Stromal cell of bone marrow (primary cell): ENCODE results near the gene SATB2.

Source experiments
- DNase-seq: peaks from one replicate; pipeline ENCODE4 v3.0.0-alpha.2; 2012; ENCODE audit warnings: low read depth

SATB2 gene

DNA sequence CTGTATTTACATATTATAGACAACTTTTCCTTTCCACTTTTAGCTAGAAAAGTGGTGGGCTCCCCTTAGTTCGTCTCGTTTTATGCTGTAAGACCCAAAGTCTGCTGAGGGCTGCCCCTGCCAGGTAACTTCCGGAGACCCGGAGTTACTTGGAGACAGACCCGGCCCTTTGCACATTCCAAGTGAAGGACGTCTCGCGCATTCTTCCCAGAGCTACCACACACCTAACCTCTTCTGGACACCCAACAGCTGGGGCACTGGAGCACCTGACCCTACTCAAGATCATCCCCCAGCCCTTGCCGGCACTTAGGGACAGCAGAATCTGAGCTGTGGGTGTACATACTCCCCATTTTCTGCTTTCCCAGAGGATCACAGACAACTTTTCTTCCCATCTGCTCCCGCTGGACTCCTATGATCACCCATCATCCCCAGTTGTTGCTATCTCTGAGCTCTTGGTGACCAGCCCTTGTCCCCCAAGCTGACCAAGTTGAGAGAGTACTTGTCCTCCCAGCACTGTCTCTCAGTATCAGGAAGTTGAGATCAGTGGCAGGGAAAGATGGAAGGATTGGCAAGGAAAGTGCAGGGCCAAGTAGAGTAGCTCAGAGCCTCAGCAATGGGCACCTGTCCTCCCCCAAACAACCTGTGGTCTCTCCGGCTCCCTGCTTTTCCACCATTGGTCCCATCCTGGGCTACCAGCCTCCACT lies 8.4 kb upstream of the SATB2 start:
- no peak for DNase-seq

DNA sequence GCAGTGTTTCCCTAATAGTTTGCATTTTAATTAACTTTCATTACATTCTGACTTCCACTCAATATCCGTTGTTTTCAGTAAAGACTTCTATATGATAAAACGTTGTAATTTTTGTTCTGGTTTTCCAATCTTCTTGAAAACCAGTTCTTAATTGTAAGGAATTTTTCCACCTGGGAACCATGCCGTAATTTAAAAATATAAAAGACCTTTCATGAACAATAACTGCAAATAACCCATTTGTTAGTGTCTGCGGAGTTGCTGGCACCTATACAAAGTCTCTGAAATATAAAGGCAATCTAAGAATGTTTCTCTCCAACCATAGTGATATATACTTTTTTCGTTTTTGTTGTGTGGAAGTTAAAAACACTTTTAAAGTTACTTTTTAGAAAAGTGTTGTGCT lies 7.7 kb upstream of the SATB2 start:
- no peak for DNase-seq

DNA sequence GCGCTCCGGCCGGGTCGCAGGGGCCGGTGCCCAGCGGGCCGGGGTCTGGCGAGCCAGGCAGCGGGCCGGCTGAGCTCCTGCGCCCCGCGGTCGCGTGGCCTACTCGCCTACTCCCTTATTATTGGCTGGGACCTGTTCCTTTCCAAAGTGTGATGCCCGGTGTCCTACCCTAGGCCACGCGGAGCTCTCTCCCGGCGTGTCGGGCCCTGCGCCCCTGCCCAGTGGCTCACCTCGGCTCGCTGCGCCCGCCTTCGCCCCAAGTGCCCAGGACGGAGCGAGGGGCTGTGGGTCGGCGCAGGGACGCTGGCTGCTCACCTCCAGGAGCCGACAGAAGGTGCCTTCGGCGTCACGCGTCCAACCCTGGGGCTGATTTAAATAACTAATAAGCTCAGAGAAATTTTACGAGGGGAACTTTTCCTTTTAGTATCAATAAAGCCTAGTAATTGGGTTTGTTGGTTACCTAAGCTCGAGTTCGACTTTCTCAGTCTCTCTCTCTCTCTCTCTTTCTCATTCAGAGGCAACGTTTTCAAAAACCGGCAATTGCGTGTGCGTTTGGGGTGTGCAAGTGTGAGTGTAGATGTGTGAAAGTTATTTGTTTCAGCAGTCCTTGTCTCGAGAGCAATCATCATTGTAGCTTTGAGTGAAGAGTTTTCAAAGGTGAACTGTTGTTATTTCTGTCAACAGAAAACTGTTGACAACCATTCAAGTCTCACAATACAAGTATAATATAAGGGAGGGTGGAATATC lies 7.0 kb upstream of the SATB2 start:
- no peak for DNase-seq

DNA sequence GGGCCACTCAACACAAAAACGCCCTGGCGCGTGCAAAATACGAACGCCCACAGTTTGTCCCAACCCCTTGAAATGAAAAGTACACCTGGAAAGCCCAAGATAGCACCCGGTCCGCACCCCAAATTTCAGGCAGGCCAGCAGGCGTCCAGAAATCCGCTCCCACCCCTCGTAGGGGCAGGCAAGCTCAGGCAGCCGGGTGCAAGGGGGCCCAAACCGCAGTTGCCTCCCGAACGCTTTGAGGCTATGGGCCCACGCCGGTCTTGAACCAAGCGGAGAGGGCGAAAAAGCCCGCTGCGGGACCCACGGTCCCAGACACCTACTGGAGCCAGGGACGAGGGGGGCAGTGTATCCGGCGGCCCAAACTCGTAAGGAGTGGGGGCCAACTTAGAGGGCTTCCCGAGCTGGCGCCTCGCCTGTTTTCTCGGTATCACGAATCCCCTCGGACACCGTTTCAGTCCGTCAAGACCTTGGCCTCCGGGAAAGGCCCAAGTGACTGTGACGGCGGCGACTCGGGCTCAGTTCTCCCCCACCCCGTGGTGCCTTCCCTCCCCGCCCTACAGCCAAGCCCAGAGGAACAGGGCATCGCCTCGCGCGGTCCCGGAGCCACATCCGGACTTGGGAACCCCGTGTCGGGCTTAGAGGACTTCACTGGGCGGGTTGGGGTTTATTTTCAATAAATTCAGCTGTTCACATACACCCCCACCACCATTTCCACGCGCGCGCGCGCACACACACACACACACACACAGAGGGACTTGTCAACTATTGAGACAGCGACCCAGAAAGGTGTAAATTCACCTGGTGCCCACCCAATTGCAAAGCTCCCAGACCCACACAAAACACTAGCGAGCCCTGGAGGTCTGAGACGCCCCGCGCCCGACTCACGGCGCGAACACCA lies 6.2 kb upstream of the SATB2 start:
- DNase-seq = no peak

DNA sequence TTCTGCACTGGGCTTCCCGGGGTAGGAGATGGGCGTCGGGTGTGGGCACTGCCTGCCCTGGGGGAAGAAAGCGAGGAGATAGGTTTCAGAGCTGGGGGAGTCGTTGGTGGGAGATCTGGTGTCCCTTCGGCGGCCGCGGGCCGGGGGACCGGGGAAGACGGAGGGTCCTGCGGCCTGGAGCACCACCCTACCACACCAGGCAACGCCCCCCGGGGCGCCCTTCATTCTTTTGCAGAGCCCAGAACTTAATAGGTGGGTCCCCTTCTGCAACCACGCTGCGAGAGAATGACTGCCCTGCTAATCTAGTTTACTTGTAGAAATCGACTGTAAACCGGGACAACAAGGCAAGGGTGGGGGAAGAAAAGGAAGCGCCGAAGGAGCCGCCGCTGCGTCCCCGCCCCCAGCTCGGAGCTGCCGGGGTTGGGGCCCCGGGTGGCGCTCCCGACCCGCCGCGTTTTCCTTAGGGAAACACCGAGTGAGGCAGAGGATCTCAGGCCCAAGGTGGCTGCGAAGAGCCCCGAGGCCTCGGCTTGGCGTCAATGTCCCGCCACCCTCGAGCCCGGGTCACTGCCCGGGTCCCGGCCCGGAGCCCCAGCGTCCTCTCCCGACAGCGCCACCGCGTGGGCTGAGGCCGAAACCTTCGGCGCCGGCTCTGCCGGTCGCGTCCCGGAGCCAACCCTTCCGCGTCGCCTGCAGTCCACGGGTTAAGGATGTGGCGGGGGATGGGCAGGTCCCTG lies 5.4 kb upstream of the SATB2 start:
- DNase-seq = no peak

DNA sequence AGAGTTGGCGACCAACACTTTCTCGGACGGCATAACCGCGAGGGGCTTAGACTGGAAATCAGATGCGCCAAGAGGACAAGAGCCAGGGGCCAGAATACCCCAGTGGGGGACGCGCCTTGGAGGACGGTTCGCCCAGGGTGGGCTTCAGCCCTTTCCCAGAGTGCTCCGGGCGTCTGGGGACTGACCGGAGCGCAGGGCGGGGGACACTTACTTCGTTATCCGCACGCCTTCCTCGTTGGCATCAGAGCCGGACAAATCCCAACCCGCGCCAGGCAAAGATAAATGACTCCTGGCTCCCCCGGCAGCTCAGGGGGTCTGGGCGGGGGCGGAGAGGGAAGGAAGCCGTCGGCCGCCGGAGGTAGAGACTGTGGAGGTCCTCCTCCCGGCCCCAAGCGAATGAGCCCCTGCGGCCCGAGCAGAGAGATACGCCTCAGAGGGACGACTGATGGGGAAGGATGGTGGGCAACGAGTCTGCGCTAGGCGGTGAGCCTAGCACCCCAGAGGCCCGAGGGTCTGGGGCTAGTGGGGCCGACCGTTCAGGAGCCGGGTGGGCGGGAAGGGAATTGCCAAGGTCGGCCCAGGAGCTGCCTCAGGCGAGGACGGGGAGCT lies 4.7 kb upstream of the SATB2 start:
- DNase-seq = no peak

DNA sequence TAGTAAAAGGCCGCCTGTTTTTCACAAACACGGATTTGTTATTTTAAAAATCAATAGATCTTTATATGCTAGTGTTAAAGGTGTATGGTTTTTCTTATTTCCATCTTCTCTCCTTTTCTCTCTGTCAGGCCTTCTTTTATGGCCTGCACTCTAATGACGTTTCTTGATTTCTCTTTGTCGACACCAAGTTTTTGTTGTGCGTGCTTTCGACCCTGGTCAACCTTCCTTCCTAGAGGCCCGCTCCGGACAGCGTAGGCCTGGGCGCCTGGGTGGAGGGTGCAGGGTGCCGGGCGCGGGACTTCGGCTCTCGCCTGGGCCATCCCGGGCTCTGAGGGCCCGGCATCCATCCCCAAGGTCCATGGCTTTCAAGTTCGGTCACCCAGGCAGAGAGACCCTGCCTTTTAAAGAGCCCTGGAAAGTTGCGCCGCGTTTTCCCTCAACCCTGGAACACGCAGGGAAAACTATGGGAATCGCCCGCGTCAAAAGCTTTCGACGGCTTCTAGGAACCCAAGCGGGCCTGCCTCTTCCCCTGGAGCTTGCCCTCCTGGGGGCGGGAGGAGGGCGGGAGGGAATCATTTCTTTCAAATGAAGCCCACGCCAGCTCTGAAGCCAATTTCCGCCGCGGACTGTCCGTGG lies 4.1 kb upstream of the SATB2 start:
- DNase-seq = no peak

DNA sequence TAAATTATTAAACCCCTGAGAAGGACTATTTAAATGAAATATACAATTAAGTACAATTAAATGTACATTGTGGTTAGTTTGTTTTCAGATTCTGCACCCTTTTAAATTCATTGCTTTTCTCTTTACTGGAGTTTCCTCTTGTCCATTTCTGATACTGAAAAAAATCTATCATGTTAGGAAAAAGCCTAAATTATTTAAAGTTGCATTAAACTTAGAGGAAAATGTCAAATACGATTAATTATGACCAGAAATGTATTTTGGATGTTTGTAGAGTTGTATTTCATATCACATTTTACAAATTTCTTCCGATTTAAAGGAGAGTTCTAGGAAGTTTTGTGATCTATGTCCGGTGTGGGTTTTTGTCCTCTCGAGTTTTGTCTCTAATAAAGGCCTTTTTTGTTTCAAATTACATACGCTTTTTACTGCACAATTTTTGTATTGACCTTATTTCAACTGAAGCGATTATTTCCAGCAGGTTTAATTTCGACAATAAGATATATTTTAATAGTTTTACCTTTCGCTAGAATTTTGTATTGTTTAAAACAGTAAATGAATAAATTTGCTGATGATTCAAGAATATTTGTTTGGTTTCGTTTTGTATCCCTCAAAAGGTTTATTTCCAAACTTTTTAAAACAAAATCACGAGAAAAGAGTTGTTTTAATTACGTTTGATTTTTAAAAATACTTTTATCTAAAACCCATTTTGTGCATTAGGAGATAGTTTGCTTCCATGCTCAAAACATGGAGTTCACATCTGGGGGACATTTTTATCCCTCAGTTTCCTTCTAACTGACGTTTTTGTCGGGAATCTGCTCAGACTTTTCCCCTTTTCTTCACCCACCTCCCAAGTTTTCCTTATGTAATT lies 3.3 kb upstream of the SATB2 start:
- DNase-seq = no peak

DNA sequence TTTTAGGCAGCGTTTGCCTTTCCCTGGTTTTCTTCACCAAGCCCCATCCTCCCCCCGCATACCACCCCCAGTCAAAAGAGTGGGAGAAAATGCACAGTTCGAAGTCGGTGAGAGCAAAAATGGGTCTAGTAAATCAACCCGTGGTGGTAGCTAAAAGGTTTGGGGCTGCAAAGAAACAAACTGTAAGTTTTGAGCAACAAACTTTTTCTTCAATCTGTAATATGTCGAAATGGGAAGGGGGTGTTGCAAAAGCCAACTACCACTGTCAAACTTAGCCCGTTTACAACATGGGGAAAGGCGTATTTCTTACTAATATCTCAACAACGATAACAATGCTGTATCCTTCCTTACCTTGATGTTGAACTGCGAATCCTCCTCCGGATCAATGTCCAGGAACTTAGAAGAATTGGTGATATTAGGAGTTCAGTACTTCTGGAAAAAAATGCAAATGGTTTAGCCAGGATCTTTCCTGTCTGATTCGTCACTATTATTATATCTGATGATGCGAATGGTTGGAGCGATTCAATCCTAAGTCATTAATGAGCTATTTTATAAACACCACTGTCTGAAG lies 2.4 kb upstream of the SATB2 start:
- DNase-seq = no peak

DNA sequence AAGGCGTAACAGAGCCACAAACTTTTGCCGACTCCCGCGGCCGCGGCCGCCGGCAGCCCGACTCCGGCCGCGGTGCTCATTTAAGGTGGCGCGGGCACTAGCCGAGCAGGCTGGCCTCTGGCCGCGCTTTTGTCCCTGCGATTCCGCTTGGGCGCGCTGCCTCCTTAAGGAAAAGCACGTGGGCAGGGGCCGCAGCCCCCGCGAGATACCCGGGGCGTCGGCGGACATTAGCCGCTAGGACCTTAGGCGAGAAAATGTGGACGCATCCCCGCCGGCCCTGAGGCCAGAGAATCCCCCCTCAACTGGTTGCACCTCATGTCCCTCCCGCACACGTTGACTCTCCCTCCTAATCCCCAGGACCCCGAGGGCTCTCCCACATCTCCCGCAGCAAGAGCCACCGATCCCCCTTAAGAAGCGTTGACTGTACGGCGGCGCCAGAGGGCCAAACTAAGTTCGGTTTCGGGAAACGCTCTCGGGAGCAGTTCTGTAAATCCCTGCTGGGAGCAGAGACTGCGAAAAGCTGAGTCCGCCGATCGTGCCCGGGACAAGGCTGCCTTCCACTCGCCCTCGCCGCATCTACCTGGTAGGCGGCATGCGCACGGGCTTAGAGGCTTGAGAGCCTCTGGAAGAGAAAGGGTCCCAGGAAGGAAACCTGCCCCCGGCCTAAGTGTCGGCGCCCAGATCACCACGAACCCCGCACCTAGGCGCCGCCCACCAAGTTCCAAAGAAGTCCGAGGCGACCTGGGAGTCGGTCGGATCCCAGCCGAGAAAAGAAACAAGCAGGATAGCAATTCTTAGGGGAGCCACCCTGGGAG lies 1.8 kb upstream of the SATB2 start:
- peak; percentile 92 for DNase-seq

DNA sequence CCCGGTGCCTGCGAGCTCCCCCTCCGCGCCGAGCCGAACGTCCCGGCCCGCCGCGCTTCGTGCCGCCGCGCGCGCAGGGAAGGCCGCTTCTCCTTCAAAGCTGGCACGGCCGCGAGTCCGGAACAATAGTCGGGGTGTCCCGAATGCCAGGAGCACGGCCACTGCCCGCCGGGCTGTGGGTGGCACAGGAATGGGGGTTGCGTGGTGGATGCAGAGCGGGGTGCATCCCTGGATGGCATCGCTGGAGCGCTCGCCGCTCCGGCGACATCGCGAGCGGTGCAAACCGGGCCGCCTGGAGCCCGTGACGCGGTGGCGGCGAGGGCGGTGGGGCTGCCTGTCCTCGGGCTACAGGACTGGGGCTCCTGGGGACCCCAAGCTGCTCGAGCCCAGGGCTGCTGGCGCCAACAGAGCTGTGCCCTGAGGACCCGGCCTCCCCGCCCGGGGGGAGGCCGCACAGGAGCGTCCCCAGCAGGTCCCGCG lies 1.1 kb upstream of the SATB2 start:
- no peak for DNase-seq

DNA sequence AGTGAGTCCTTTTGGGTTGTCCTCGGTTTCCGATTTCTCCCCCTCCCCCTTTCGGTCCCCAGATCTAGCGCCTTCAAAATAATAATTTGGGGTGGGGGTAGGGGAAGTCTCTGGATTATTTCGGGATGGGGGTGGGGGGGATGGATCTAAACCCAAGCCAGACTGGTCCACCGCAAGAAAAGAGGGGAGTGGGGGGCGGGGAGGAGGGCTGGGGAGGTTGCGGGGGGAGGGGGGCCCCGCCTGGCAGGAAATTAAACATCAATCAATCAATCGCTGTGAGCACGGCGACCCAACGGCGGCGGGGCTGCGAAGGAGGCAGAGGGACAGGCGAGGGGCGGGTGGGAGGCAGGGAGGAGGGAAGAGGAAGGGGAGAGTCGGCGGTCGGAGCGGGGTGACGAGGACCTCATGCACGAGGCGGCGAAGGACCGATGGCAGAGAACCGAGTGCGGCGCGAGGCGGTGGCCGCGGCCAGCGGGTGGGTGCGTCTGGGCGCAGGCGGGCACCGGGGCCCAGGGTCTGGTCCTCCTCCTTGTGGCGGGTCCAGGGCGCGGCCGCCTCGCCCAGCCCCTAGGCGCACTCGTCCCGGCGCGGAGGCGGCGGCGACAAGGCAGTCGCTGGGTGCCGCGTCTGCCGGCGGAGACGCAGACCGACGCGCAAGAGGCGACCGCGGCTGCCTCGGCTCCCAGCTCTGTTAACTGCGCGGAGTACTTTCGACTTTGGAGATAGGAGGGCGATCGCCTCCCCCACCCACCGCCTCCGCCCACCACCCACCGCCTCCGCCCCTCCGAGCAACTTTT lies 468 bp upstream of the SATB2 start:
- DNase-seq = no peak

DNA sequence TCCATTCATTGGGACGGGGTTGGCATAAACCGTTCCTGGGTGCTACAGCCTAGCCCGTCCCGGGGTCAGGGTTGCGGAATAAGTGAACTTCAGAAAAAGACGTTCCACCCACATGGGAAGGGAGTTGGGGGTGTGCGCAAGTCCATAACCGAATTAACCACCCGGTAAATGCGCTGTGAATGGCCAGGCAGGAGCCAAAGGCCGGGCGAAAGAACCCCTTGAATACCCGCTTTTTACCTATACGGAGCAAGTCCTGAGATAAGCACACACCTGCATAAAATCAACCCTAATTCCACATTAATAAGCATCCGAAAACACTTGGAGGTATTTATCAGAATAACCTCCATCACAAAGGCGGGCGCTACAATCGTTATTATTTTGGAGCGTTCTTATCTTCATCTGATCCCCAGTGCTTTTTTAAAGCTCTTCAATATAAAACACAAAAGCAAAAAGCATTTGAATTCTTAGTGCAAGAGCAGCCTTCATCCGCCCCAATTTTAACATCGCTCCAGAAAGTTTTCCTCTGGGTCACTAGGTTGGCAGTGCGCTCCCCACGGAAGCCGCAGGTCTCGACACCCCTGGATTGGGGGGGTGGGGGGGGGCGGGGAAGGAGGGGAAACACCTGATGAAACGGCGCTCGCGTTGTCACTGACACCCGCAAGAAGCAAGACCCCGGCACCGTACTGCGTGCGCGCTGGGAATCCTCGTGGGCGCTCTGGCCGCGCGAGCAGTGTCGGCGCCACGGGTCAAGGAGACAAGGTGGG lies 1.2 kb downstream of the SATB2 start:
- DNase-seq = no peak

DNA sequence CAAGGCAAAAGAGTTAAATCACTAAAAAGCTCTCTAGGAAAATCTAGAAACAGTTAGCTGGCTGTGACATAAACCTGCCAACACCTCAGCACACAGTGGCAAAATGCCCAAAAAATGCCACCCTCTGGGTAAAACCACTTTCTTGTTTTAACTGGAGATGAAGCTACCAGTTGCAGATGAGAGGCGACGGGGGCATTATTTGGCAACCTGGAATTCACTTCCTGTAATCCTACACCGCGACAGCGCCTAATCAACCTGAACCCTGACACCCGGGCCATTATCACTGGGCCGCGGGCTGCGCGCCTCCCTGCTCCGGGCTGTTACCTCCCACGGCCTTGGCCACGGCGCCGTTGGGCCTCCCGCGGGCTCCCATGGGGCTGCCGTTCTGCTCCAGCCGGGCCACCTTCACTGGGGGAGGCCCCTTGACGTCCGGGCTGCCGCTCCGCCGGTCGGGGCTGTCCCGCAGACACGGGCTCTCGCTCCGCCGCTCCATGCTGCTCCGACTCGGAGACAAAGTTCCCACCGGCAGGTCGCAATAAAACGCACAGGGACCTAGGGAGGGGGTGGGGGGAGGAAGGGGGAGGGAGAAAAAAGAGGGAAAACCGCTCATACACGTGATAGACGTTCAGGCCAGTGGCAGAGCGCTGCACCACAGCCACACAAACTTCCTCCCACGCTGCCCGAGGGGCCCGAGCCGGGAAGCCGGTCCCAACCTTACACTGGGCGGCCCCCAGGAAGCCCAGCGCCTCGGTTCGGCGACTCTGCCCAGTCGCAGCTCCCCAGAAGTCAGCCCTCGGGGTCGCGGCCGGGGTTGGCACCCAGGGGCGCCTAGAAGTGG lies 2.0 kb downstream of the SATB2 start:
- no peak for DNase-seq

DNA sequence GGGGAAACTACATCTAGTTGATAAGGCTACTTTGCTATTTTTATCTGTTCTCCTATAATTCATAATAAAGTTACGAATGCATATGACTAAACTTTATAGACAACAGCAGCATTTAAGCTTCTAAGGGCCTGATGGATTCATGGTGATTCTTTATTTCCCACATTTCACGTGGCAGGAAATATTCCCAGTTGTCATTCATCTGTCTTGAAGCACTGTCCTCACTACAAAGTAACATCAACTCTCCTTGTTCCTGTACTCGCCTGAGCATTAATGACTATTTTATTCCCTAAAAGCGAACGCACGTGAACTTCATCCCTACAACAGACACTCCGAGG lies 2.6 kb downstream of the SATB2 start:
- DNase-seq = no peak

DNA sequence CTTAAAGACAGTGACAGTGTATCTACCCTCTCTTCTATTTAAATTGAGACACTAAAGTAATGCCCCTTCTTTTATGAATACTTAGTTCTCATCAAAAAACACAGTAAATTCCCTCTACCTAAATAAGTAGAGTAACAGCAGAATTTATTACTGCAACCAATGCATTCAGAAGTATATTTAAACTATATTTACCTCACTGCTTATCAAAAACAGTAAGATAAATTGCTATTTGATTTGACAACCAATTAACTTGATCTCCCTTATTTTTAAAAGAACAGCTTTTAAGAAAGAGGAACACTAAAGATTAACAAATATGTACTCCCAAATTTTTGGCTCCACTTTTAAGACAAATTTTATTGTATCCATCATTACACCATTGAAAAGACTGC lies 4.8 kb downstream of the SATB2 start:
- no peak for DNase-seq
